ENCODE results near the gene VWF. TPM values are rescaled to one million over a fixed set of nuclear protein-coding genes. Genes with fewer than 3 reads are reported as not detected.

The VWF gene
- total RNA-seq, 4 donors from 2014 or later, result 163 to 367 (median 253) TPM

GRCh38 chr12:6076346-6076745, 48.1 kb downstream of the VWF start:
- TF ChIP-seq EP300 (IDR thresholded peaks at IDR 0.05) (no peak), POLR2AphosphoS5 (IDR thresholded peaks at IDR 0.05) (no peak), POLR2A (IDR thresholded peaks at IDR 0.05; ENCODE audit: low read depth) (no peak), CTCF (IDR thresholded peaks at IDR 0.05) (no peak)
- Histone ChIP-seq H3K27ac (replicated peaks in 1 of 4) (no peak overlapping the region), H3K27me3 (no peaks in the 10 kb centered on the region), H3K4me1 (peaks cover 25 to 64% (median 31%) of the 10 kb centered on the region in 4 donors), H3K36me3 (peaks cover 0 to 55% (median 0%) of the 10 kb centered on the region in 4 donors), H3K9me3 (no peaks in the 10 kb centered on the region), H3K4me3 (no peak overlapping the region)
- DNase-seq (ENCODE audit: extremely low spot score), result no peak
- intact Hi-C loops (cut with DNase I), result no loop called here
- WGBS, result 69% methylated on average over 4 of the region's 4 CpGs

GRCh38 chr12:6074979-6075585, 49.4 kb downstream of the VWF start:
- no peak for DNase-seq (ENCODE audit: extremely low spot score)
- Histone ChIP-seq H3K9me3 (no peaks in the 10 kb centered on the region), H3K4me1 (peaks cover 25 to 66% (median 31%) of the 10 kb centered on the region in 4 donors), H3K4me3 (peak overlapping the region; percentile 16 to 38 (median 26)), H3K27me3 (no peaks in the 10 kb centered on the region), H3K27ac (replicated peaks in 1 of 4) (peak overlapping the region in 2 of 4 donors; percentile 18 to 31), H3K36me3 (peaks cover 0 to 65% (median 0%) of the 10 kb centered on the region in 4 donors)
- intact Hi-C loops (cut with DNase I), result no loop called here
- 48% methylated on average over 15 of the region's 31 CpGs for WGBS
- no peak for TF ChIP-seq POLR2A (IDR thresholded peaks at IDR 0.05; ENCODE audit: low read depth)
- no peak for TF ChIP-seq EP300 (IDR thresholded peaks at IDR 0.05)
- no peak for TF ChIP-seq CTCF (IDR thresholded peaks at IDR 0.05)
- no peak for TF ChIP-seq POLR2AphosphoS5 (IDR thresholded peaks at IDR 0.05)

- peaks cover 29 to 65% (median 34%) of the 10 kb centered on the region in 4 donors for H3K4me1 ChIP-seq
- H3K27ac ChIP-seq (replicated peaks in 1 of 4), result peak overlapping the region in 2 of 4 donors; percentile 18 to 31
- H3K36me3 ChIP-seq, result peaks cover 0 to 64% (median 0%) of the 10 kb centered on the region in 4 donors
- H3K27me3 ChIP-seq, result no peaks in the 10 kb centered on the region
- TF ChIP-seq EP300 (IDR thresholded peaks at IDR 0.05), result no peak
- TF ChIP-seq POLR2AphosphoS5 (IDR thresholded peaks at IDR 0.05), result no peak
- TF ChIP-seq CTCF (IDR thresholded peaks at IDR 0.05), result no peak
- TF ChIP-seq POLR2A (IDR thresholded peaks at IDR 0.05; ENCODE audit: low read depth), result no peak
- WGBS, result 48% methylated on average over 4 of the region's 4 CpGs
- DNase-seq (ENCODE audit: extremely low spot score), result no peak
- peak overlapping the region in 2 of 4 donors; percentile 22 to 30 for H3K4me3 ChIP-seq
- intact Hi-C loops (cut with DNase I), result no loop called here
- no peaks in the 10 kb centered on the region for H3K9me3 ChIP-seq
These were observed 50.0 kb downstream of the VWF start for GRCh38 chr12:6074427-6074826.

- peak overlapping the region in 1 of 4 donors; percentile 23 for H3K27ac ChIP-seq (replicated peaks in 1 of 4)
These were observed 51.0 kb downstream of the VWF start for GRCh38 chr12:6073426-6073825.

More at GRCh38 chr12:6073426-6073825, 51.0 kb downstream of the VWF start:
- TF ChIP-seq CTCF (IDR thresholded peaks at IDR 0.05) (no peak), EP300 (IDR thresholded peaks at IDR 0.05) (no peak), POLR2AphosphoS5 (IDR thresholded peaks at IDR 0.05) (no peak), POLR2A (IDR thresholded peaks at IDR 0.05; ENCODE audit: low read depth) (no peak)
- peaks cover 0 to 73% (median 0%) of the 10 kb centered on the region in 4 donors for H3K36me3 ChIP-seq
- H3K4me3 ChIP-seq, result no peak overlapping the region
- no peaks in the 10 kb centered on the region for H3K27me3 ChIP-seq
- DNase-seq (ENCODE audit: extremely low spot score), result no peak
- whole genome bisulfite sequencing, result 88% methylated on average over 5 of the region's 7 CpGs
- peaks cover 26 to 55% (median 36%) of the 10 kb centered on the region in 4 donors for H3K4me1 ChIP-seq
- H3K9me3 ChIP-seq, result no peaks in the 10 kb centered on the region
- intact Hi-C loops (cut with DNase I), result no loop called here
